T follicular helper cell (primary cell): ENCODE results near the gene TTR.

ENCODE experiments used
- DNase-seq: peaks from one replicate; pipeline ENCODE4 v3.0.0-alpha.2; 2020; ENCODE audit warnings: low read depth

The TTR gene

DNA sequence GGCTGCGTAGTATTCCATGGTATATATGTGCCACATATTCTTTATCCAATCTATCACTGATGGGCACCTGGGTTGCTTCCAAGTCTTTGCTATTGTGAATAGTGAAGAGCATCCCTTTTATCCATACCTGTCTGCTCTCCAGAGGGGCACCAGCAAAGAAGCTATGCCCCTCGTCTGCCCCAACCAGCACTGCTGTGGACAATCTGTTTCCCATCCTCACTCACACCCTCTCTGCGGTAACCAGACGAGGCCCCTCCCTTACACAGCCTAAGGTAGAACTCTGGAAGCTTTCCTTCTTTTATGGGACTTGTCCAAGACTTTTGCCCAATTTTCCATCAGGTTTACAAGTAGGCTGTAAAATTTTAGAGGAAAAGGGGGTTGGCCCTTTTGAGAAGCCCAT lies 24.9 kb downstream of the TTR start:
- DNase-seq = no peak

DNA sequence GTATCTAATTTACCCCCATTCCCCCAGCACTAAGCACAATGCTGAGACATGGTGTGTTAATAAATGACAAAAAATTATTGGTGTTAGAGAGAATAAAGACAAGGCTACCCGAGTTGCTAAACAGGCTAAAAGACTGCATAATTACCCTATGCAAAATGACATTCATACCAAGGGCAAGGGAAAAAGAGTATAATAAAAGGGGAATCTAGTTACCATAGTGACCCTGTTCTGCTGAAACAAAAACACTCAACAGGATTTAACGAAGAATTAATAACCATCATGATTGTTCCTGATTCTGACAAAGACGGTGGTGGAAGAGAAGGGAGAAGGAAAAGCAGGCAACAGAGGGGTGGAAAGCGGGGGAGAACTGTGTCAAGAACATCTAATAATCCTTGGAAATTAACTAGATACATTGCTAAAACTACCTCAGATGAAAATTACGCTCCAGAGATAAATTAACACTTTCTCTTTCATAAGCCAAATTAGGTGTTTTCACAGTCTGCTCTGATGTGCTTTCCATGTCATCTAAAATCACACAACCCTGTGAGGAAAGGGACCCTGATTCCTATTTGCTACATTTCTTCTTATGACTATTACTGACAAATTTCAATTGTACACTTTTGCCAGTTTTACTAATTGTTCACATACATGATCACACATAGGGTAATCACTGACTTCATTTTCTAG lies 25.5 kb downstream of the TTR start:
- no peak for DNase-seq

DNA sequence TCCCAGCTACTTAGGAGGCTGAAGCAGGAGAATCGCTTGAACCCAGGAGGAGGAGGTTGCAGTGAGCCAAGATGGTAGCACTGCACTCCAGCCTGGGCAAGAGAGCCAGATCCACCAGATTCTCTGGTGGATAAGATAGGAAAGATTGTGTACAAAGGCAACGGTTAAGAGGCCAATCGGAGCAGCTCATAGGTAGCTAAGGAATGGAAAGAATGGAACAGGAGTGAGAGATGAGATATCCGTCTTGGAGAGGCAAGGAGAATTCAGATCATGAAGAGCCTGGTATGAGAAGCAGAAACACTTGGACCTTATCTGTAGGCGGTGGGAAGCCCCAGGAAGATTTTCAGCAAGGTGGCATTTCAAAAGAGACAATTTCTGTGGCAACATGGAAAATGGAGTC lies 27.1 kb downstream of the TTR start:
- no peak for DNase-seq

DNA sequence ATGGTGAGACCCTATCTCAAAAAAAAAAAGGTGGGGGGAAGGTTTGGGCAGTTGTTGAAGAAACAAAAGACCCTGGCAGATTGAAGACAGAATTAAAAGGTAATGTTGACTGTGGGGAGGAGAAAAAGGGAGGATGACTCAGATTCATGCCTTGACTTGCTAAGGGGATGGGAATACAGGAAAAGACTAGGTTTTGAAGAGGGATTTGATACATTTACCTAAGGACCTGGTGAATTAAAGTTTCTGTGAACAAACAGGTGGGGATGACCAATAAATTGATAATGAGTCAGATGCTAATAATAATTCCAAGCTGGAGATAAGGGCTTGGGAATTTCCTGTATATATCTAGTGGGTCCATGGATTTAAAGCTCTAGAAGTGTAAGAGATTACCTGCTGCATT lies 27.6 kb downstream of the TTR start:
- DNase-seq = no peak

DNA sequence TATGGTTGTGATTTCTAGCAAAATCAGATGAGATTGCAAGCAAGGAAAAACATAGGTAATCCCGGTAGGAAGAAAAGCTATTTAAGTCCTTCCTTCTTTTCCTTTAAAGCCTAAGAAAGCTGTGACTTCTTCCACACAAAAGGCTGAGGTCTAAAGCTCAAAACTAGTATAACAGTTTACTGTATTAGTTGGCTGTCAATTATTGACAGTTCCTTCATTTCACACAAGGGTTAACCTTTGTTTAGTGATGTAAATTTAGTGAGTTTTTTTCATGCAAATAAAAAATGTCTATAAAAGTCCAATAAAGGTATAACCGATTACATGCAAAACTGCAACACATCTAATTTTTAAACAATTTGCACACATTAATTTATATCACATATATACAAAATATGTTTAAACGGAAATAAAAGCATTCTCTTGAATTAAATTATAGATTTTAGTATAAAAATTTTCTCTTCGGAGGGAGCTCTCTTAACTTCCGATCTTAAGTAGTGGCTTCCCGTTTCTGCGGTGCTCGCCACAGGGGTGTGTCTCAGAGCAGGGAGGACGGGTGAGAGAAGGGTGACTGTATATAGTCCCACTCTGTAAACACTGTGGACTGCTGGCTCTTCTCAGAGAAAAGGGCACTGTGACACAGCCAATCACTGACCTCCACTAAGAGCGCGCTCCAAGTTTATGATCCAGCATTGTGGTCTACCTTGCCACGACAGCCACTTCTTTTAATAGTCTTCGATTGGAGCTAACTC lies 33.4 kb downstream of the TTR start:
- no peak for DNase-seq

DNA sequence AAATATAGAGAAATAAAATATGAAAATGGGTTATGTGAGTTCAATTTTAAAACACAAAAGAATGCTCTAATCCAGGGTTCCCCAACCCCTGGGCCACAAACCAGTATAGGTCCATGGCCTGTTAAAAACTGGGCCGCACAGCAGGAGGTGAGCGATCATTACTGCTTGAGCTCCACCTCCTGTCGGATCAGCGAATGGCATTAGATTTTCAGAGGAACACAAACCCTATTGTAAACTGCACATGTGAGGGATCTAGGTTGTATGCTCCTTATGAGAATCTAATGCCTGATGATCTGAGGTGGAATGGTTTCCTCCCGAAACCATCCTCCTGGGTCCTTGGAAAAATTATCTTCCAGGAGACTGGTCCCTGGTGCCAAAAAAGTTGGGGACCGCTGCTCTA lies 34.7 kb downstream of the TTR start:
- DNase-seq = no peak

DNA sequence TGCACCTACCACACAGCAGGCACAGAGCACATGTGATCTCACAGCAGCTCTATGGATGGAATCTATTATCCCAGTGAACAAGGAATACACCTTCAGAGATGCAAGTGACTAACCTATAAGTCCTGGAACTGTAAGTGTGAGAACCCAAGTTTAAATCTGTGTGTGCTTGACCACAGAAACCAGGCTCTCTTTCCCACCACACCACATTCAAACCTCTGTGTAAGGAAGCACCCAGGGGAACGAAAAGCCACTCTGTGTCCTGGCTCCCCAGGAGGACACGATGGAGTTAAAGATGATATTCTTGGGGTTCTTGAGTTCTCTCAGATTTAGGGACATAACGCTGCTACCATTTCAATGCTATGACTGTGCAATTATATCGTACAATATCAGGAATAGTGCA lies 38.9 kb downstream of the TTR start:
- DNase-seq = no peak

DNA sequence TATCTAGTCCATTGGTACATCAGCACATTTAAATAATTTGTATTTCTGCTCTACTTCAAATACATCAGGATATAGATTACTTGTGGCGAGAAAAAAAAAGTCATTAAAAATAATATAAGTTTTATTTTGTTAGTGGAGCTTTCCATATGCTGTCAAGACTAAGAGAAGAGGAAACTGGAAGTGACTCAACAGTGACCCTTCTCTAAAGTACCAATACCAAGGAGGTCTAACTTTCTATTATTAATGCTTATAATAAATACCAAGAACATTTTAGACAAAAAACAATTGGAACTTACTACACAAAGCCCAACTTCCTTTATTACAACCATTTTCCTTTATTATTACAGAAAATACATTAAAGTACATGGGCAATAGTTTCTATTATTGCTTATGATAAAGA lies 39.8 kb downstream of the TTR start:
- DNase-seq = no peak

DNA sequence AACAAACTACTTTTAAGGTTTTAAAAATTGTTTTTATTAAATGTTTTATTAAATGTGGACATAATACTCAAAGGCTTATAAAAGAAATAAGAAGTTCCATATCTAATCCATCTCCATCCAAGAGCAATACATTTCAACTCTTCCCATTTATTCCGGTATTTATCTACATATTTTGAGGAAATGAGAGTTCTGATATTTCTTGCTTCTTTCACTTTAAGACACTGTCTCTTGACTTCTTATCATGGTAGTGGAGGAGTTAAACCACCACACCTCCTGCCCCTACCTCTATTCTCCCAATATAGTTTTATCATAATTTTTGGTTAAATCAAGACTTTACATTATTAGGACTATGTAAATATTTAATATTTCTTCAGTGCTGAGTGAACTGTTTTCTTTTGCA lies 40.7 kb downstream of the TTR start:
- DNase-seq = no peak

DNA sequence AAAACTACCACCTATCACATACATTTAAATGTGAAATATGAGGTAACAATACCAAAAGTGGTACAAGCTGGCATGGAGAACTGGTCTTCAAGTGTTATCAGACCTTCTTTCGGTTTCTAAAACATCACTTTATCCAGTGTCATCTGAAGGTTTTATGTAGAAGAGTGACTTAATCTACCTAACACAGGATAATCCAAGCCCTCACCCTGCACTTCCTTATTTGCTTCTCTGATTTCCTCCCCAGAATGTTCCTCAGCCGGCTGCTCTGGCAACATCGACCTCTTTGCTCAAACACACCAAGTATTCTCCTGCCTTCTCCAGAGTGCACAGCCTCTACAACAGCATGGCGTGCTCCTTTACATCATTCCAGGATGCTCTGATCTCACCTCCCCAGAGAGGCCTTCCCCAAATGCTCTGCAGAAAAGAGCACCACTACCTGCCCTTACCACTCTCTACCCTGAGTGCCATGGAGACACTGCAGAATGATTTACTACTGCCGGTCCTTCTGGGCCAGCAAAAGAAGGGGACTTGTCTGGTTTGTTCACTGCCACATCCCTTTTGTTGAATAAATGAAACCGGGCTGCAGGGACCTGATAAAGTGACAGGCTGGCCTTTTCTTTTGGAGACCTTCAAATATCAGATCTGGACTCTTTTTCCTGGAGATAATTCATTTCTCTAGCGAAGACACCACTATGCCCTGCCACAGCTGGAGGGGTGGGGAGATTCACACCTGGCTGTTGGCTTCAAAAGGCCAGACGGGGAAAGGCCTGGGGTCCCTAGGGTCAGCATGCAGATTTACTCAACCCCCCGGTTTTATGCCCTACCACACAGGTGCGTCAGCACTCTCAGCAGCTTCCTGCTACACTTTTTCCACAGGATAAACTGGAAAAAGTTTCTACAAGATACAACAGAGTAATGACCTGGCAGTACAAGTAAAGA lies 42.0 kb downstream of the TTR start:
- DNase-seq = no peak

DNA sequence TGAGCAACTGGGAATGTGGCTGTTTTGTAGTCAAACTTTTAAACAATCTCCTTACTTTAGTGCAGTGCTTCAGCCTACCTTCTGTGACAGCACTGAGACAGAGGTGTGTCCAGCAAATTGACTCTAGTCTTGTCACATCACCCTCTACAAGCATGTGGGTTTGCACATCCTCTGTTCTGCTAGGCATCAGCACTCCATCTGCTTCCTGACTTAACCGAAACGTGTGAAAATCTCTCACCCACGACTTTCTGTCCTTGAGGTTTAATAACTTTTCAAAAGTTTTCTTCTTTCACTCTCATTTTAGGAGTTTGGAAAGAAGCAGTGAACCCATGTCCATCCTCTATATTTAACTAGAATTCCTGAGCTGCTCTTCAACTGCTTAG lies 42.6 kb downstream of the TTR start:
- no peak for DNase-seq

DNA sequence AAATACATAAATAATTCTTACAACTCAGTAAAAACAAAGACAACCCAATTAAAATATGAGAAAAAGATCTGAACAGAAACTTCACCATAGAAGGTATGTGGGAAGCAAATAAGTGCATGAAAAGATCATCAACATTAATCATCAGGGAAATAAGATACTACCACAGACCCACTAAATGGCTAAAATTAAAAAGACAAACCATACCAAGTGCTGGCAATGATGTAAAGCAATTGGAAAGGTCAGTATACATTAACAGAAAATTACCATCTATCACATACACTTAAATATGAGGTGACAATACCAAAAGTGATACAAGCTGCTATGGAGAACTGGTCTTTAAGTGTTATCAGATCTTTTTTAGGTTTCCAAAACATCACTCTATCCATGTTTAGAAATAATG lies 44.7 kb downstream of the TTR start:
- DNase-seq = no peak

DNA sequence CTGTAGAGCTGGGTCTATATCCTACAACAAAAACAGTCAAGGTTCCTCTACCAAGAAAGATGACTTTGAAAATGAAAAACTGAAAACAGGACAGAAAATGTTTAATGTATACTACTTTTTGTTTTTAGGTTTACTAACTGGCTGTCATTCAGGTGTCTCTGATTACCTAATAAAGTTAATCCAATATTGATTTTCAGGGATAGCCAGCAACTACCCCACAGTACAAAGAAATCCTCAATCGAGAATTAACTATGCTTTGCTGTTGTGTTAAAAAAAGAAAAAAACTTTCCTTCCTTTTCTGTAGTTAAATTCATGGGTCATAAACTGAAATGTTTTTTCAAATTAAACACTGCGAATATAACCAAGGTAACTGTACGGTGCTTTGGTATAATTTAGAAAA lies 45.8 kb downstream of the TTR start:
- no peak for DNase-seq

DNA sequence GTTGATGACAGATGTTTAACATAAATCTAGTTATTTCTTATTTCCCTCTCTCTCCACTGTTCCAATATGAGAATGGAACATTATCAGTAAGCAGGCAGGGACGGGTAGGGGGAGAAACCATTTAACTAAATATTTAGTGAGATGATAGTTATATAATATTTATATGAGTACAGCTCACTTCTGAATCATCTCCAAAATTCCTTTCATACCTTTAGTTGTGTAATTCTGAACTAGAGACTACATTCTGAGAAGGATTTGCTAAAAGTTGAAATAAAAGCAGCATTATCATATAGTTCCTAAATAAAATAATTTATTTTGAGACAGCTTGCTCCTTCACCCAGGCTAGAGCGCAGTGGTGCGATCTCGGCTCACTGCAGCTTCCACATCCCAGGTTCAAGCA lies 51.3 kb downstream of the TTR start:
- DNase-seq = no peak

DNA sequence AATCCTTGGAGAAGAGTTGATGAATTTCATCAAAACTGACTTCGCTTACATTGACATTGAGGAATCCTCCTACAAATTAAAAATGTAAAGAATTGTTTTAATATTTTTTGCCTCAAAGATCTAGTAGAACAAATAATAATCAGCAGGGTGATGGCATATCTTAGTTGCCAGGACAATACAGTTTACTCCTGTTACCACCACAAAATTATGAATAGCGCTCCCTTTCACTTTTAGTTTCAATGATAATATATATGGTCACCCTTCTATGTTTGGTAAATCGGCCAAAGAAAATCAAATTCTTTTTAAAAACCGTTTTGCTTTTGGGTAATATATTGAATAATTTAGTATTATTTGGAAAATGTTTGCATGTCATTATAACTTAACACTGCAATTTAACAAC lies 53.7 kb downstream of the TTR start:
- no peak for DNase-seq

DNA sequence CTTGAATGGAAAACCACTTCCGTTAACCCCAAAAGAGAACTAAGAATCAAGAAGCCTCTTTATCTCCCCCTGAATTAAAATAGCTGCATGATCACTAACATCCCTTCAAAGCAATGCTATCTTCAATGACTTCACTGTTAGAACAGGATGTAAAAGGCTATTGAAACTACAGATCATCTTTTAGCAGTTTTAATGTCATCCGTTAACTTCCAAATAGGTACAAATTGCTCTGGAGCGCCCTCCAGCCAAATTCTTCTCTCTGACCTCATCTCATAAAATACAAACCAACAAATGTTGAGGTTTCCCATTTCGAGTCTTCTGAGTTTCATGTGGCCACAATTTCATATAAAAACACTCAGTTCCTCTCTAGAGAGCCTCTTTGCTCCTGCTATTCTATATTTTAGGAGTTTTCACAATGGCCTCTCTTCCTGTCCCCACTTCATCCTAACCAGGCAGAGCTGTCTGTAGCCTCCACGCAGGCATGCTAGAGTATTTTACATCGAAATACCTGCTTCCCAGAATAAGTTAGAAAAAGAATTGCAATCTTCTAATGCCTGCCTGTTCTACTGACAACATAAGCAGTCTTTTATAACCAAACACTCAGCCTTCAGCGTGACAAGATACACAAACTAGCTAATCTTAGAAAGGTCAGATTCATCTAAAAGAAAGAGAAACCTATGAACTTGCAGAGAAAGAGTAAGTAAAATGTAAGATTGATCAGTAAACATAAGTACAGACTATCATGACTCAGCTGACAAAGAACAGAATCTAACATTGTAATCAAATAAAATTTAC lies 54.9 kb downstream of the TTR start:
- no peak for DNase-seq

DNA sequence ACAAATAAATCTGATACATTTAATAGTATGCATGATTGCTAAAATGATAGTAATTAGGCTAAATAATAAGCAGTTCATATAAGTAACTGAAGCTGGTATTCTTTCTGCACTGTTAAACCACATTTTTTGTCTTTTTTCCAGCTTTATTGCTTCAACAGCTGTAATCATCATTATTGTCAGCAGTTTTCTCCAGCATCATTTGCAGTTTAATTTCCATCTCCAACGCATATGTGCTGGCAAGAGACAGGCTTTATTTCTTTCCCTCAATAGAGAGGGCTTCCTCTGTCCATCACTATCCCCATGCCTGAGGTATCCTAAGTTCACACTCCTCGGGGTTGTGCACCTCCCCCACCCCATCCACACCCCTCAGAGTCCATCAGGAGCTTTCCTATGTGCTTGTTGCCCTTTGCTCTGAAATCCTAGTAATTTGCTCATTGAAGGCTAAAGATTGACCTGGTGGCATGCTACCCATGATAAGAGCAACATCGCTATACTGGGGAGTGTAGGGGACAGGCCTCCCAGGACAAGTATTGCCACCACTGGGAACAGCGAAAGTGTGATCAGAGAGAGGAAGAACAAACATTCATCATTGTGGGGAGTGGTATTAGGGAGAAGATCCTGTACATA lies 55.6 kb downstream of the TTR start:
- no peak for DNase-seq
